GM21367 (cell line): ENCODE results near the gene ZBTB21.

Experiments
- ATAC-seq: cut with Tn5 transposase; IDR thresholded peaks from one replicate; pipeline ENCODE4 v1.9.1; 2021; ENCODE audit not compliant: unreplicated experiment

Gene ZBTB21

GRCh38 chr21:42009831-42010506 lies at the start of gene ZBTB21:
ZBTB21 (minus strand) TSS chr21:42010360; CDS start chr21:41994095, 16,265 bp downstream.
- peak; percentile 54 for ATAC-seq

DNA sequence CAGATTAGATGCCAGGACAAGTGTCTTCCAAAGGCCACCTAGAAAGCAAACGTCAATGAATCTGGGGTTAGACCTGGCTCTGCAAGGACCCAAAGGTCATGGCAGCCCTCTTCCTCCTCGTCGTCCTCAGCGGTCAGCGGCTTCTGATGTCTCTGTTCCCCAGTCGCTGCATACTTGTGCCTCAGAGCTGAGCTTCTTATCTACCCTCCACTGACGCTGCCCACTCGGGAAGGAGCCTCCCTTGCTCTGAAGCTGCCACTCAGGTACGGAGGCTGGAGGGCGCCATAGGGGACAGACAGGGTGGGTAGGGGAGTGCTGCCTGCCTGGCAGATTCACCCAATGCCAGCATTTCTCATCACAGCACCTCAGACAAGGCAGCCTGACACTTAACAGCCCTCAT lies 49.6 kb upstream of the ZBTB21 start:
- ATAC-seq, result no peak

DNA sequence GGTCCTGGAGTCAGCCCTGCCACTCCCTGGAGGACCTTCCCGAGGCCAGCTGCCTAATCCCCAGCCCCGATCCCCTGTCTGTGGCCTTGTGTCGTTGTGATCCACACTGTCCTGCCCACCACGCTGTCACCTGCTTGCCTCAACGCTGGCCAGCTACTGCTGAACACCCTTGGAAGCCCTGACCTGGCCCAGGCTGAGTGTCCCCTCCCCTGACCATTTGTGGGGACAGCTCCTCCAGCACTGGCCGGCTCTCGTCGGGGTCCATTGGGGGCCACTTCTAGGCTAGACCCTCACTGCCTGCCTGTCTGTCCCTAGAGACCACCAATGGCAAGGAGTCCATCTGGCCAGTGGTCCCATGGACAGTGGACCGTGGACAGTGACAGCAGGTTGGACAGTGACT lies 49.0 kb upstream of the ZBTB21 start:
- no peak for ATAC-seq

DNA sequence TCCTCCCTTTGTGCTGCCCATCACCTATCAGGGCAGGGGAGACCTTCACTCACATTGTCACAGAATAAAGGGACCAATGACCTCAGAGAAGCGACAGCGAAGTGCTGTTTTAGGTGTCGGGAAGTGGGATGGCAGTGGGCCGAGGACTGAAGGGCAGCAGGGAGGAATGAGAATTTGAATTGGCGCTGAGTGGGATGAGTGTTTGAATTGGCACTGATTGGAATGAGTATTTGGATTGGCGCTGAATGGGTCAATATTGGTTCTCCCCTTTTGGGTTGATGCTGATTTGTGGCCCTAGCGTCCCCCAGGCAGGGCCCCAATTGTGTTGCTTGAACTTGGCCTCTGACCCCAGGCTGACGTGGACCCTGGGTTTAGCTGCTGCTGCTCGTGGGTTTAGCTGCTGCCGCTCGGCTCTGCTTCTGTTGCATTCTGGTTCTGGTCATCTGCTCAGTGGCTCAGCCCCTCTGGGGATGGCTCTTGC lies 48.5 kb upstream of the ZBTB21 start:
- ATAC-seq, result no peak

GRCh38 chr21:42057851-42058437 lies 47.8 kb upstream of the ZBTB21 start:
- ATAC-seq, result no peak

- ATAC-seq, result no peak
These were observed 47.0 kb upstream of the ZBTB21 start for GRCh38 chr21:42056996-42057689.

DNA sequence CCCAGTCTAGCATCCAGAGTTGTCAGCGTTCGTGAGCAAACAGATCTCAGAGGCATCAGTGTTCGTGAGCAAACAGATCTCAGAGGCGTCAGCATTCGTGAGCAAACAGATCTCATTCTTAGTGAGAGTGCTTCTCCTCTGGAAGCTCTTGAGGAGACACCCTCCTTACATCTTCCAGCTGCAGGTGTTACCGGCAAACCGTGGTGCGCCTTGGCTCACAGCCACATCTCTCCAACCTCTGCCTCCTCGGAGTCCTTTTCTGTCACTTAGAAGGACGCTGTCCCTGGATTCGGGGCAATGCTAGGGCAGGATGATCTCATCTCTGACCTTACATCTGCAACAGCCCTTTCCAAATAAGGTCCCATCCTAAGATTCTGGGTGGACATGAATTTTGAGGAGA lies 46.3 kb upstream of the ZBTB21 start:
- ATAC-seq, result no peak

GRCh38 chr21:42055425-42055824 lies 45.3 kb upstream of the ZBTB21 start:
- ATAC-seq, result no peak

DNA sequence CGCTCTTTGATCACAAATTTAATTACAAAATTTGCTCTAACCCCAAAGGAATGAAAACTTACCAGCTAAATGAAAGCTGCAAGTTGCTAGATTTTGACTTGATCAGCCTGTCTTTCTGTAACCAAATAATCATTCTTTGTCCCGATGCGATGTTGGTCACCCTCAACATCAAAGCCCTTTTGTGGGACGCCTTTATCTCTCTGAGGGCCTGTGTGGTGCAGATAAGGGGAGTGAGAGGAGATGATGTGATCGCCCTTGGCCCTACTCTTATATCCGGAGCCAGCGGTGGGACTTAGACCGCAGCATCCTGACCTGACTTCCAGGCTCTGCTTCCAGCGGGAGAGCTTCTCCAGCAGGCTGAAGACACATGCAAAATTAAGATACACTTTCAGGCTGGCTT lies 41.6 kb upstream of the ZBTB21 start:
- ATAC-seq, result no peak

GRCh38 chr21:42049578-42050430 lies 39.6 kb upstream of the ZBTB21 start:
- ATAC-seq, result no peak

GRCh38 chr21:42048870-42049577 lies 38.9 kb upstream of the ZBTB21 start:
- ATAC-seq, result no peak

GRCh38 chr21:42047821-42048613 lies 37.9 kb upstream of the ZBTB21 start:
- ATAC-seq, result no peak

- no peak for ATAC-seq
These were observed 34.8 kb upstream of the ZBTB21 start for GRCh38 chr21:42044871-42045495.

- no peak for ATAC-seq
These were observed 33.8 kb upstream of the ZBTB21 start for GRCh38 chr21:42043961-42044360.

- ATAC-seq, result no peak
These were observed 33.2 kb upstream of the ZBTB21 start for GRCh38 chr21:42043201-42043895.

GRCh38 chr21:42042651-42043050 lies 32.5 kb upstream of the ZBTB21 start:
- ATAC-seq, result no peak

DNA sequence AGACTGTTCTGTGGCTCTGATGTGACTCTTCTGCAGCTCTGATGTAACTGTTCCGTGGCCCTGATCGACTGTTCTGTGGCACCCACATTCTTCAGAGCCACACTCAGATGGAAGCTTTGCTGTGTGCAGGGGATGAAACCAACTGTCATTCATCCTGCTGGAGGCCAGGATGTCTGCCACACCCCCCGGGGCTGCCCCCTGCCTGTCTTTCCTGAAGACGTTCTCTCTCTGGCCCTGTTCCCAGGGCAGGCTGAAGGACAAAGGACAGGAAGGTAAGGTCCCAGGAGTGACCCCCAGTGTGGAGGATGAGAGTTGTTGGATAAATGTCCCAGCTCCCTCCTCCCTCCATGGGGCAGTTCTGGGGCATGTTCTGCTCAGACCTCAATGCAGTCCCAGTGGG lies 31.6 kb upstream of the ZBTB21 start:
- ATAC-seq, result no peak

DNA sequence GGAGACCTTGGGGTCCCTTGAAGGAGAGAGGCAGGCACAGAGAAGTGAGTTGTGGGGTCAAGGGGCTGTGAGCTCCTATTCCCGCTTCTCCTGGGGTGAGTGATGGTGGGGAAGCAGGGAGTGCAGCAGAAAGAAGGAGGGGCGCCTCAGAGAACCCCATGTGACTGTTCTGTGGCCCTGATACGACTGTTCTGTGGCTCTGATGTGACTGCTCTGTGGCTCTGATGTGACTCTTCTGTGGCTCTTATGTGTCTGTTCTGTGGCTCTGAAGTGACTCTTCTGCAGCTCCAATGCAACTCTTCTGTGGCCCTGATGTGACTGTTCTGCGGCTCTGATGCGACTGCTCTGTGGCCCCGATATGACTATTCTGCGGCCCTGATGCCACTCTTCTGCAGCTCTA lies 31.1 kb upstream of the ZBTB21 start:
- ATAC-seq, result no peak
